ENCODE results near the gene TNK2. TPM values are rescaled to one million over a fixed set of nuclear protein-coding genes. Genes with fewer than 3 reads are reported as not detected.
A peak's percentile ranks its signal among the peaks of the same experiment; 100 is the strongest.

TNK2 gene
- total RNA-seq, 1 donor from 2014 or later: 126 TPM

DNA sequence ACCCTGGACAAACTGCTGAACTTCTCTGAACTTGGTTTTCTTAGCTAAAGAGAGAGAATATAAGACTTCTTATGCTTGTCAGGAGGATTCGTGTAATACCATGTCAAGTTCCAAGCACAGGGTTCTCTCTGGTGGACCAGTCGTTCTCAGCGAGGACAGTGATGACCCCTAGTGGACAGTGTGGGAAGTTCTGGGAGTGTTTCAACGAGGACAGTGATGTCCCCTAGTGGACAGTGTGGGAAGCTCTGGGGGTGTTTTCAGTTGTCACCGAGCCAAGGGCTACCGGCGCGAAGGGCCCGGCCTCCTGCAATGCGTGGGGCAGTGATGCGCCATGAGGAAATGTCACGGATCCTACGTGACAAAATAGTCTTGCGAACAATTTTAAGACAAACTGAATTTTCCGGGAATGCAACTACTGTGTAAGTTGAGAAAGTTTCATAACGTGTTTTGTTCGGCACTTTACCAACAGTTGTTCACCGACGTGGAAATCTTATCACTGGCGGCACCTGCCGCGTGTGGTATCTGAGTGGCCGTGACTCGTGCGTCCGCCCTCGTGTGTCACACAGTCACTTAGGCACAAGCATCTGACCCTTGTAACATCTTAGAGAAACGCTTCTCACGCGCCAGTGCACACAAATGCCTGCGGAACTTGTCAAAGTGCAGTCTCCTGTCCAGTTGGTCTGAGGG is 57.4 kb downstream of the TNK2 start:
- intact Hi-C loops (cut with micrococcal nuclease): loop anchor here (1.0 to 5.0 kb wide), 7 partner anchors 8 to 579 kb away; partner anchors contain the start of gene XXYLT1
- H3K4me1 Mint-ChIP-seq (ENCODE audit: low read depth): no peaks in the 10 kb centered on the region
- peak; percentile 83 for DNase-seq (ENCODE audit: low spot score)
- H3K36me3 Mint-ChIP-seq (ENCODE audit: low read depth): no peaks in the 10 kb centered on the region
- H3K27me3 Mint-ChIP-seq (ENCODE audit: insufficient read depth): peaks cover 5% of the 10 kb centered on the region
- H3K27ac Mint-ChIP-seq: peak overlapping the region; percentile 41
- no peak overlapping the region for H3K4me3 Mint-ChIP-seq
- H3K9me3 Mint-ChIP-seq: no peaks in the 10 kb centered on the region

DNA sequence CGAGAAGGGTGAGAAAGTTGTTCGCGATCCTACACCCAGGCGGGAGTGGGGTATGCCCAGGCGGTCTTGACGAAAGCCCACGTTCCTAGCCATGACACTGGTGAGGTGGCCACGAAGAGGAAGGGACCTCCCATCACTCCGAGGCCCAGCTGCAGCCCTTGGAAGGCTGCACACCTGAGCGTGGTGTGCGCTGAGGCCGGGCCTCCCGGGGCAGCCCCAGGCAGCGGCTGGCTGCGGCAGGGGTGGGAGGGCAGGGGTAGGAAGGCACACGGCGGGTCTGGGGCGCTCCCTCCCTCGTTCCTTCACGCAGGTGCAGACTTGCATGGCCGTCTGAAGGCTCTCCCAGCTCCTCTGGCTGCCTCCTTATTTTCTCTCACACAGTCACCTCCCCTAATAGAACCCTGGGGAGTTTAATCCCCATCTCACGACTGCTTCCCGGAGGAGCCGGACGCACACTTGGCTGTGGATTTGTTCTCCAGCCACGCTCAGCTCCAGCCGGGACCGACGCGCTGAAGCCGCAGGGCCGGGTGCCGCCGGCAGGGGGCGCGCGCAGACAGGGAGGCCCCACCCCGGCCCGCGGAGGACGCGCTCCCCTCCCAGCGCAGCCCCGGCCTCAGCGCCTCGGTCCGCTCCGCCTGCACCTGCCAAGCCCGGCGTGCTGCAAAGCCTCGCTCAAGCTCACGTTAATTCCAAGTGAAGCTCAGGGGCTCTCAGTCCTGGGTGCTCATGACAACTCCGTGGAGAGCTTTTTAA is 58.9 kb downstream of the TNK2 start:
- Mint-ChIP-seq H3K27ac (no peak overlapping the region), H3K27me3 (ENCODE audit: insufficient read depth) (peaks cover 3% of the 10 kb centered on the region), H3K4me3 (no peak overlapping the region), H3K36me3 (ENCODE audit: low read depth) (no peaks in the 10 kb centered on the region), H3K9me3 (no peaks in the 10 kb centered on the region), H3K4me1 (ENCODE audit: low read depth) (no peaks in the 10 kb centered on the region)
- intact Hi-C loops (cut with micrococcal nuclease): loop anchor here (2.0 to 5.0 kb wide), 5 partner anchors 65 to 577 kb away; partner anchors contain the start of gene XXYLT1
- DNase-seq (ENCODE audit: low spot score): no peak

- H3K27ac Mint-ChIP-seq: no peak overlapping the region
- no peak for DNase-seq (ENCODE audit: low spot score)
- H3K4me1 Mint-ChIP-seq (ENCODE audit: low read depth): no peaks in the 10 kb centered on the region
- intact Hi-C loops (cut with micrococcal nuclease): no loop called here
- peaks cover 3% of the 10 kb centered on the region for H3K27me3 Mint-ChIP-seq (ENCODE audit: insufficient read depth)
- H3K36me3 Mint-ChIP-seq (ENCODE audit: low read depth): no peaks in the 10 kb centered on the region
- H3K9me3 Mint-ChIP-seq: no peaks in the 10 kb centered on the region
- no peak overlapping the region for H3K4me3 Mint-ChIP-seq
Measured at GRCh38 chr3:195847055-195847950, 61.0 kb downstream of the TNK2 start.

- DNase-seq (ENCODE audit: low spot score): no peak
- H3K4me3 Mint-ChIP-seq: no peak overlapping the region
- no peaks in the 10 kb centered on the region for H3K36me3 Mint-ChIP-seq (ENCODE audit: low read depth)
- no peaks in the 10 kb centered on the region for H3K9me3 Mint-ChIP-seq
- no peak overlapping the region for H3K27ac Mint-ChIP-seq
- no peaks in the 10 kb centered on the region for H3K4me1 Mint-ChIP-seq (ENCODE audit: low read depth)
- intact Hi-C loops (cut with micrococcal nuclease): no loop called here
- H3K27me3 Mint-ChIP-seq (ENCODE audit: insufficient read depth): no peaks in the 10 kb centered on the region
Measured at GRCh38 chr3:195845483-195845882, 62.9 kb downstream of the TNK2 start.

- Mint-ChIP-seq H3K27me3 (ENCODE audit: insufficient read depth) (no peaks in the 10 kb centered on the region), H3K4me3 (no peak overlapping the region), H3K9me3 (no peaks in the 10 kb centered on the region), H3K4me1 (ENCODE audit: low read depth) (no peaks in the 10 kb centered on the region), H3K36me3 (ENCODE audit: low read depth) (no peaks in the 10 kb centered on the region), H3K27ac (no peak overlapping the region)
- DNase-seq (ENCODE audit: low spot score): no peak
- intact Hi-C loops (cut with micrococcal nuclease): no loop called here
Measured at GRCh38 chr3:195844671-195845218, 63.6 kb downstream of the TNK2 start.

DNA sequence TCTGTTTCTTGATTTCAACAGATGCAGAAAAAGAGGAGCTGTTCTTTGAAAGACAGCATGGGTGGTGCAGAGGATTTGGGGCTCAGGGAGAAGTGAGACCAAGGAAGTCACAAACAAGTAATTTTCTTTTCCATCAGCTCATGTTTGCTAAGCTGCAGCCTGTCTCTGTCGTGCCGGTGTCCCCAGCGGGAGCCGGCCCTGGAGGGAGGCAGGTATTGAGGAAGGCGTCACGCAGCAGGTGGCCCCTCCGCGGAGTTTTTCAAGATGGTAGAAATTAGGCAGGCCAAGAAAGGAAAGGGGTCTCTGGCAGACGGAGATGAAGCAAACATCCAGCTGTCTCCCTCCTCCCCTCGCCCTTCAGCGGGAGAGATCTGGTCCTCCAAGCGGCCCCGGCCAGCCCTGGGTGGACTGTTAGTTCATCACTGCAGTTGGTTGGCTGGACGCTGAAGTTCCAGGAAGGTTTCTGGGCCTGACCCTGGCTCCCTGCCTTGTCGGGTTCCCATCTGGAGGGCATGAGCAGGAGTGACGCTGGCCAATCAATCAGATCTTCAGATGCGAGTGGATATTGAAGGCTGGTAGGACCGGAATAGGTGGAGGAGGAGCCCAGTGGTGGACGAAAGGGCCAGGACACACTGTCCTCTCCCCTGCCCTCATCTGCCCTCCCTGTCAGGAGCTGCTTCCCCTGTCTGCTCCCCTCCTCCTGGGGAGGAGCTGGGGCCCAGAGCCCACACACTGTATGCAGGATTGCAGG is 68.9 kb downstream of the TNK2 start:
- Mint-ChIP-seq H3K4me1 (ENCODE audit: low read depth) (no peaks in the 10 kb centered on the region), H3K27me3 (ENCODE audit: insufficient read depth) (no peaks in the 10 kb centered on the region), H3K27ac (no peak overlapping the region), H3K36me3 (ENCODE audit: low read depth) (no peaks in the 10 kb centered on the region), H3K4me3 (no peak overlapping the region), H3K9me3 (no peaks in the 10 kb centered on the region)
- intact Hi-C loops (cut with micrococcal nuclease): no loop called here
- no peak for DNase-seq (ENCODE audit: low spot score)

GRCh38 chr3:195838714-195839113 is 69.6 kb downstream of the TNK2 start:
- intact Hi-C loops (cut with micrococcal nuclease): no loop called here
- H3K36me3 Mint-ChIP-seq (ENCODE audit: low read depth): no peaks in the 10 kb centered on the region
- DNase-seq (ENCODE audit: low spot score): no peak
- no peaks in the 10 kb centered on the region for H3K4me1 Mint-ChIP-seq (ENCODE audit: low read depth)
- no peaks in the 10 kb centered on the region for H3K27me3 Mint-ChIP-seq (ENCODE audit: insufficient read depth)
- no peak overlapping the region for H3K4me3 Mint-ChIP-seq
- no peak overlapping the region for H3K27ac Mint-ChIP-seq
- H3K9me3 Mint-ChIP-seq: no peaks in the 10 kb centered on the region

GRCh38 chr3:195836476-195837135 is 71.7 kb downstream of the TNK2 start:
- H3K36me3 Mint-ChIP-seq (ENCODE audit: low read depth): no peaks in the 10 kb centered on the region
- intact Hi-C loops (cut with micrococcal nuclease): no loop called here
- no peaks in the 10 kb centered on the region for H3K9me3 Mint-ChIP-seq
- no peak overlapping the region for H3K4me3 Mint-ChIP-seq
- no peaks in the 10 kb centered on the region for H3K4me1 Mint-ChIP-seq (ENCODE audit: low read depth)
- no peaks in the 10 kb centered on the region for H3K27me3 Mint-ChIP-seq (ENCODE audit: insufficient read depth)
- H3K27ac Mint-ChIP-seq: no peak overlapping the region
- DNase-seq (ENCODE audit: low spot score): no peak

DNA sequence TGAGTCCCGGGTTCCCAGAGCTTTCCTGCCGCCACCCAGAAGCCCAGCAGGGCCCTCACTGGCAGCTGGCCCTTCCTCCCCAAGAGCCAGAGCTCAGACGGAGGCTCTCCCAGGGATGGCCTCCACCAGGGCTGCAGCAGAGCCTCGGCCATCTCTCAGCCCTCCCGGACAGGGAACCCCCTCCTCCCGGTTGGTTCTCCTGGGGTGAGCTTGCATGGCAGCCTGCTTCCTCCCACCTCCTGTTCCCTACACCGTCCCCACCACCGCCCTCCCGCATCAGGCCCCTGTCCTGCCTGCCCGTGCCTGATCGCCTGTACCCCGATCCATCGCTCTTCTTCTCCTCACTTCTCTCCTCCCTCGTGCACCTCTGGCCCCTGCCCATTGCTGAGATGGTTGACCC is 72.6 kb downstream of the TNK2 start:
- no peak overlapping the region for H3K27ac Mint-ChIP-seq
- no peaks in the 10 kb centered on the region for H3K36me3 Mint-ChIP-seq (ENCODE audit: low read depth)
- no peaks in the 10 kb centered on the region for H3K27me3 Mint-ChIP-seq (ENCODE audit: insufficient read depth)
- DNase-seq (ENCODE audit: low spot score): no peak
- H3K4me1 Mint-ChIP-seq (ENCODE audit: low read depth): no peaks in the 10 kb centered on the region
- H3K9me3 Mint-ChIP-seq: no peaks in the 10 kb centered on the region
- intact Hi-C loops (cut with micrococcal nuclease): no loop called here
- H3K4me3 Mint-ChIP-seq: no peak overlapping the region

GRCh38 chr3:195834675-195835583 is 73.4 kb downstream of the TNK2 start:
- intact Hi-C loops (cut with micrococcal nuclease): no loop called here
- no peak for DNase-seq (ENCODE audit: low spot score)

DNA sequence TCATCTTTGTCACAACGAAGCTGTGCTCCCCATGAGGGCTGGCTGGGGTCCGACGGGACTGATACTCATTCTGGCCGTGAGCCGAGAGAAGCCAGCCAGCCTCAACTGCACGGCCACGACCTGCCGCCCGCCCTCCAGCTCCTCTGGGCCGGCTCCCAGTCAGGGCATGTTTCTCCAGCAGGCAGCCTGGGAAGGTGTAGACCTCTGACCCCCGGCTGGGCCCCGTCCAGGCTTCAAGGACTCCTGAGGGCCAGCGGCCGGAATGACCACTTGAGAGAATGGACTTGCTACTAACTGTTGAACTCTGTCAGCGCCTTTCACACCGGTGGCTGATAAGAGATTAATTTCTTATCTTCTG is 78.5 kb downstream of the TNK2 start:
- H3K36me3 Mint-ChIP-seq (ENCODE audit: low read depth): no peaks in the 10 kb centered on the region
- intact Hi-C loops (cut with micrococcal nuclease): no loop called here
- no peak overlapping the region for H3K4me3 Mint-ChIP-seq
- H3K27ac Mint-ChIP-seq: no peak overlapping the region
- no peaks in the 10 kb centered on the region for H3K27me3 Mint-ChIP-seq (ENCODE audit: insufficient read depth)
- no peak for DNase-seq (ENCODE audit: low spot score)
- H3K4me1 Mint-ChIP-seq (ENCODE audit: low read depth): no peaks in the 10 kb centered on the region
- no peaks in the 10 kb centered on the region for H3K9me3 Mint-ChIP-seq

More at GRCh38 chr3:195834675-195835583, 73.4 kb downstream of the TNK2 start:
- Mint-ChIP-seq H3K27me3 (ENCODE audit: insufficient read depth) (no peaks in the 10 kb centered on the region), H3K27ac (no peak overlapping the region), H3K4me1 (ENCODE audit: low read depth) (no peaks in the 10 kb centered on the region), H3K36me3 (ENCODE audit: low read depth) (no peaks in the 10 kb centered on the region), H3K4me3 (no peak overlapping the region), H3K9me3 (no peaks in the 10 kb centered on the region)

All from activated T-helper 1 cell treated with anti-CD3 and anti-CD28 coated beads, Interleukin-12 subunit alpha, Interleukin-12 subunit beta, Interleukin-2, Interleukin-4 antibody, amounts not matched to agents 30 ng/mL and 10 ng/mL and 1 ng/mL, durations not matched to agents 14 hours and 24 hours and 36 hours (primary cell).